Activated CD8-positive, alpha-beta T cell treated with anti-CD3 and anti-CD28 coated beads for 36 hours (primary cell): Measurements from ENCODE around the gene CCL22. TPM values are rescaled to one million over a fixed set of nuclear protein-coding genes. Genes with fewer than 3 reads are reported as not detected.
"Not testable (repeated sequence)": the region's sequence is repeated elsewhere in the genome, so short reads cannot be mapped to it uniquely, and the experiment has no call there.

Experiments
- ATAC-seq: fragments of 200-7000 bp; cut with Tn5 transposase; one replicate; pipeline ENCODE4 v1.10.0; 2021; ENCODE audit warnings: mild to moderate bottlenecking, moderate library complexity
- CTCF ChIA-PET: fragments of 350-600 bp; sonication (Branson Sonifier 250); formaldehyde crosslinking; loops from one replicate; lab custom pipeline; 2021; ENCODE audit warnings: antibody characterized with exemption; lab: Charles Lee
- POLR2A ChIA-PET: fragments of 350-600 bp; sonication (Branson Sonifier 250); formaldehyde crosslinking; loops from one replicate; lab custom pipeline; 2021; ENCODE audit warnings: antibody characterized with exemption; lab: Charles Lee
- DNase-seq: peaks from one replicate; pipeline ENCODE4 v3.0.0-alpha.2; 2020
- H3K27ac Mint-ChIP-seq: one replicate; pipeline ENCODE4 v1.8.0; 2021; ENCODE audit warnings: mild to moderate bottlenecking, mixed read lengths
- H3K27me3 Mint-ChIP-seq: one replicate; pipeline ENCODE4 v1.8.0; 2021; ENCODE audit warnings: mixed read lengths
- H3K36me3 Mint-ChIP-seq: one replicate; pipeline ENCODE4 v1.8.0; 2021; ENCODE audit warnings: low read depth, mixed read lengths
- H3K4me1 Mint-ChIP-seq: one replicate; pipeline ENCODE4 v1.8.0; 2021; ENCODE audit warnings: low read depth, mixed read lengths
- H3K4me3 Mint-ChIP-seq: one replicate; pipeline ENCODE4 v1.8.0; 2021; ENCODE audit warnings: mild to moderate bottlenecking, moderate library complexity, mixed read lengths
- H3K9me3 Mint-ChIP-seq: one replicate; pipeline ENCODE4 v1.8.0; 2021; ENCODE audit warnings: mixed read lengths
- CTCF ChIP-seq: fragments of 200-600 bp; IDR thresholded peaks from one replicate; pipeline ENCODE4 v1.8.0; 2022; ENCODE audit warnings: antibody characterized with exemption, mild to moderate bottlenecking
- intact Hi-C: fragments of 100-400 bp; cut with micrococcal nuclease; formaldehyde crosslinking; loops from one replicate; pipeline ENCODE4 v1.10.0; 2022
- total RNA-seq, 2 experiments: library from RNA; stranded (reverse); gene quantifications; one replicate each; pipeline ENCODE4 v1.2.3, GENCODE V29; 2021

CCL22 gene
- total RNA-seq, 2 experiments from 2014 or later: 7.1 to 7.4 TPM

GRCh38 chr16:57341441-57342303, 16.9 kb upstream of the CCL22 start:
- intact Hi-C loops: no loop called here
- POLR2A ChIA-PET: interaction anchor here (1.0 kb wide), 1 partner anchor 41 kb away, joined by 3 read pairs; no protein-coding TSS in a partner anchor

GRCh38 chr16:57342606-57343005, 16.0 kb upstream of the CCL22 start:
- intact Hi-C loops, H3K36me3 Mint-ChIP-seq, CTCF ChIA-PET, H3K27ac Mint-ChIP-seq, H3K9me3 Mint-ChIP-seq, ATAC-seq, H3K4me3 Mint-ChIP-seq, DNase-seq: not testable (repeated sequence)
- H3K4me1 Mint-ChIP-seq: peaks cover 17% of the 10 kb centered on the region
- peaks cover 26% of the 10 kb centered on the region for H3K27me3 Mint-ChIP-seq
- POLR2A ChIA-PET: interaction anchor here (1.0 kb wide), 1 partner anchor 42 kb away, joined by 3 read pairs; no protein-coding TSS in a partner anchor

More at GRCh38 chr16:57341441-57342303, 16.9 kb upstream of the CCL22 start:
- H3K4me1 Mint-ChIP-seq: peaks cover 17% of the 10 kb centered on the region
- peaks cover 19% of the 10 kb centered on the region for H3K27me3 Mint-ChIP-seq
- H3K9me3 Mint-ChIP-seq: no peaks in the 10 kb centered on the region
- no peak overlapping the region for H3K27ac Mint-ChIP-seq
- no peak for TF ChIP-seq CTCF
- DNase-seq (no peak), ATAC-seq (no peak)
- H3K36me3 Mint-ChIP-seq: no peaks in the 10 kb centered on the region
- CTCF ChIA-PET: no interaction called here
- H3K4me3 Mint-ChIP-seq: no peak overlapping the region

GRCh38 chr16:57343221-57343620, 15.4 kb upstream of the CCL22 start:
- H3K27ac Mint-ChIP-seq: no peak overlapping the region
- intact Hi-C loops: no loop called here
- no peak overlapping the region for H3K4me3 Mint-ChIP-seq
- H3K27me3 Mint-ChIP-seq: peaks cover 30% of the 10 kb centered on the region
- no peaks in the 10 kb centered on the region for H3K36me3 Mint-ChIP-seq
- no peak for TF ChIP-seq CTCF
- H3K4me1 Mint-ChIP-seq: peaks cover 17% of the 10 kb centered on the region
- DNase-seq: no peak
- no peaks in the 10 kb centered on the region for H3K9me3 Mint-ChIP-seq
- ChIA-PET CTCF (interaction anchor here (0.8 kb wide), 1 partner anchor 42 kb away, joined by 3 read pairs; no protein-coding TSS in a partner anchor), POLR2A (interaction anchor here (1.0 kb wide), 1 partner anchor 42 kb away, joined by 3 read pairs; no protein-coding TSS in a partner anchor)
- ATAC-seq: no peak

GRCh38 chr16:57344094-57344493, 14.5 kb upstream of the CCL22 start:
- DNase-seq, H3K36me3 Mint-ChIP-seq, H3K4me3 Mint-ChIP-seq, H3K27ac Mint-ChIP-seq, H3K9me3 Mint-ChIP-seq, POLR2A ChIA-PET, intact Hi-C loops, ATAC-seq: not testable (repeated sequence)
- CTCF ChIA-PET: interaction anchor here (0.6 to 0.8 kb wide), 2 partner anchors 43 to 75 kb away, joined by 3 read pairs; no protein-coding TSS in a partner anchor
- Mint-ChIP-seq H3K27me3 (peaks cover 38% of the 10 kb centered on the region), H3K4me1 (peaks cover 23% of the 10 kb centered on the region)

- POLR2A ChIA-PET: no interaction called here
- no peak for TF ChIP-seq CTCF
- H3K27me3 Mint-ChIP-seq: peaks cover 42% of the 10 kb centered on the region
Observed at GRCh38 chr16:57345021-57345420, 13.6 kb upstream of the CCL22 start.

More at GRCh38 chr16:57345021-57345420, 13.6 kb upstream of the CCL22 start:
- ATAC-seq (no peak), DNase-seq (no peak)
- peaks cover 21% of the 10 kb centered on the region for H3K4me1 Mint-ChIP-seq
- no peaks in the 10 kb centered on the region for H3K9me3 Mint-ChIP-seq
- no peaks in the 10 kb centered on the region for H3K36me3 Mint-ChIP-seq
- CTCF ChIA-PET: no interaction called here
- intact Hi-C loops: no loop called here
- no peak overlapping the region for H3K4me3 Mint-ChIP-seq
- H3K27ac Mint-ChIP-seq: no peak overlapping the region
